NT2/D1 (cell line): ENCODE data around the gene SRGAP1.

ENCODE experiments used
- DNase-seq: peaks from one replicate; pipeline ENCODE4 v3.0.0-alpha.2; 2011; ENCODE audit warnings: low read depth, low spot score
- H3K27me3 ChIP-seq: 2 replicates; pipeline ENCODE4 v1.6.0; 2011; ENCODE audit warnings: mild to moderate bottlenecking; ENCODE audit not compliant: insufficient read length, insufficient read depth
- H3K36me3 ChIP-seq: 2 replicates; pipeline ENCODE4 v1.6.1; 2011; ENCODE audit warnings: mild to moderate bottlenecking, low read length, mixed read lengths; ENCODE audit not compliant: insufficient read depth, insufficient read length
- H3K4me1 ChIP-seq: 2 replicates; pipeline ENCODE4 v1.5.1; 2011; ENCODE audit not compliant: insufficient read depth, insufficient read length
- H3K4me3 ChIP-seq: 2 replicates; pipeline ENCODE4 v1.5.1; 2011; ENCODE audit warnings: low read depth; ENCODE audit not compliant: insufficient read length
- H3K9ac ChIP-seq: 2 replicates; pipeline ENCODE4 v1.6.0; 2011; ENCODE audit warnings: low read depth; ENCODE audit not compliant: insufficient read length
- H3K9me3 ChIP-seq: 2 replicates; pipeline ENCODE4 v1.5.1; 2011; ENCODE audit warnings: mild to moderate bottlenecking, low read length; ENCODE audit not compliant: insufficient read depth
- SUZ12 ChIP-seq: IDR thresholded peaks from 2 replicates; pipeline ENCODE4 v1.6.1; 2011; ENCODE audit not compliant: insufficient read length, insufficient read depth; ENCODE audit errors: extremely low read depth
- YY1 ChIP-seq: IDR thresholded peaks from 2 replicates; pipeline ENCODE4 v1.6.1; 2011; ENCODE audit not compliant: insufficient read length, insufficient read depth
- ZNF274 ChIP-seq: IDR thresholded peaks from 2 replicates; pipeline ENCODE4 v1.6.1; 2011; ENCODE audit warnings: mild to moderate bottlenecking, low read depth, low read length

Gene SRGAP1

DNA sequence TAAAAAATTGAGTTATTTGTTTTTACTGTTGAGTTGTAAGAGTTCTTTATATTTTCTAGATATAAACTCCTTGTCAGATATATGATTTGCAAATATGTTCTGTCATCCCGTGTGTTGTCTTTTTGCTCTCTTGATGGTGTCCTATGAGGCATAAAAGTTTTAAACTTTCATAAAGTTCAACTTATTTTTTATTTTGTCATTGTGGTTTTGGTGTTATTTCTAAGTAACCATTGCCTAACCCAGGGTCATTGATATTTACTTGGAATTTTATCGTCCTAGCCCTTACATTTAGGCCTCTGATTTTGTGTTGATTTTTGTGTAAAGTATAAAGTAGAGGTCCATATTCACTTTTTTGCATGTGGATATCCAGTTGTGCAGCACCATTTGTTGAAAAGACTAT is 63.1 kb downstream of the SRGAP1 start:
- H3K36me3 ChIP-seq = no peaks in the 10 kb centered on the region

DNA sequence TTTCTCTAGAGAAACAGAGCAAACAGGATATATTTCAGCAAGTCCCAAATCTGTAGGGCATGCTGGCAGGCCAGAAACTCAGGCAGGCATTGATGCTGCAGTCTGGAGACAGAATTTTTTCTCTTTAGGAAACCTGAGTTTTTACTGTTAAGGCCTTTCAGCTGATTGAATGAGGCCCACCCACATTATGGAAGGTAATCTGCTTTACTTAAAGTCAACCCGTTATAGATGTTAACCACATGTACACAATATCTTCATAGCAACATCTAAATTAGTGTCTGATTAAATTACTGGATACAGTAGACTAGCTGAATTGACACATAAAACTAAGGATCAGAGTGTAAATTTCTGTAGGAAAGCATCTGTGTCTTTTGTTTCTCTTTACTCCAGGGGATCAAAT is 65.2 kb downstream of the SRGAP1 start:
- Histone ChIP-seq H3K9me3 (no peaks in the 10 kb centered on the region), H3K36me3 (no peaks in the 10 kb centered on the region), H3K4me1 (no peaks in the 10 kb centered on the region), H3K9ac (no peak overlapping the region), H3K27me3 (no peaks in the 10 kb centered on the region), H3K4me3 (no peak overlapping the region)
- DNase-seq = no peak
- no peak for TF ChIP-seq YY1
- no peak for TF ChIP-seq SUZ12
- TF ChIP-seq ZNF274 = no peak

More for the DNA sequence above, 63.1 kb downstream of the SRGAP1 start:
- no peak for TF ChIP-seq ZNF274
- TF ChIP-seq YY1 = no peak
- Histone ChIP-seq H3K9me3 (no peaks in the 10 kb centered on the region), H3K4me1 (no peaks in the 10 kb centered on the region), H3K27me3 (no peaks in the 10 kb centered on the region), H3K4me3 (no peak overlapping the region), H3K9ac (no peak overlapping the region)
- no peak for DNase-seq

DNA sequence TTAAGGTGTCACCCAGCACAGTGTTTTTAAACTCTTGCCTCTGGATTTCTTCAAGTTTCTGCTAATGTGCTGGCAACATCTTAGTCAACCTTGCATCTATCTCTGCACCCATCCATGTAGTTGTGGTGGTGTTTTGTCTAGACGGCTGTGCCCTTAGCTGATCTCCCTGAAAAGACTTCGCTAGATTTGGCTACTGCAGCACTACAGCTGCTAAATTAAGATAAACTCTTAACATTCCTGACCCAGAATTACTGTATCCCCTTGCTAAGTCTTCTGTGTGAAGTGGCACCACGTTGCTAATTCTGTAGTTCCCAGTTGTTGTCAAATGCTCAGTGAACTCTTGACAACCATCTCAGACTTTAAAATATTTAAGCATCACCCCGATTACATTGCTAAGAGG is 66.8 kb downstream of the SRGAP1 start:
- TF ChIP-seq YY1 (no peak), ZNF274 (no peak)
- Histone ChIP-seq H3K9me3 (no peaks in the 10 kb centered on the region), H3K4me1 (no peaks in the 10 kb centered on the region), H3K36me3 (no peaks in the 10 kb centered on the region), H3K9ac (no peak overlapping the region), H3K27me3 (no peaks in the 10 kb centered on the region), H3K4me3 (no peak overlapping the region)
- no peak for DNase-seq

DNA sequence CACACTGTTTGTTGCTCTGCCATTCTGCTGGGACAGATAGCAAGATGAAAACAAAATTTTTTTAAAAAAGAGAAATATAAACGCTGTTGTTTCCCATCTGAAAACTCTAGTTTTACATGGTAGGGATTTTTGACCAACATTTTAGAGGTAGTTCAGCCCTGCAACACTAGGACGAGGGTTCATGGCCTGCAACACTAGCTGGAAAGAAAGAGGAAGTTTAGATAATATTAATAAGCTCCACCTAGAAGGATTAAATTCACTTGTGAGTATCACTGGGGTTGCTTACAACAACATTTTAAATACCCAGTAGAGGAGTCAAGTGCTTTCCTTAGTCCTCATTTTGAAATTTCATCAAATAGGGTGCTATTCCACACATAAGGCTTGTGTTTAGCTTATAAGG is 68.2 kb downstream of the SRGAP1 start:
- Histone ChIP-seq H3K4me1 (no peaks in the 10 kb centered on the region), H3K9ac (no peak overlapping the region), H3K27me3 (no peaks in the 10 kb centered on the region), H3K36me3 (no peaks in the 10 kb centered on the region), H3K4me3 (no peak overlapping the region), H3K9me3 (no peaks in the 10 kb centered on the region)
- no peak for DNase-seq
- TF ChIP-seq ZNF274 (no peak), SUZ12 (no peak), YY1 (no peak)

DNA sequence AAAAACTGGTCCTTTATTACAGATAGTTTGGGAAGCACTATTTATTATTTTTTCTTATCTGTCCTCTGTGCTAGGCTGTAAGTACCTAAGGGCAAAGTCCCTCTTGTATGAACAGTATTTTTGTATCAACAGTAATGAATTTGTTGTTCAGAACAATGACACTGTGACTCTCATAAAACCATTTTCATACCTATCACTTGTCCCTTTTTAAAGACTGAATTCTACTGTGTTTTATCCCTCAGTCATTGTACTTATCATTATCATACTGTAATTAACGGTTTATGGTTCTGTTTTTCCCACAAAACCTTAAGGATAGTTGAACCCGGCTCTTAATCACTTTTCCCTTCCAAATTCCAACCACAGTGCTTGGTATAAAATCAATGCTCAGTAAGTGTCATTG is 69.4 kb downstream of the SRGAP1 start:
- H3K9me3 ChIP-seq = no peaks in the 10 kb centered on the region
- H3K4me3 ChIP-seq = no peak overlapping the region
- H3K4me1 ChIP-seq = no peaks in the 10 kb centered on the region
- H3K27me3 ChIP-seq = no peaks in the 10 kb centered on the region
- no peak for DNase-seq
- no peaks in the 10 kb centered on the region for H3K36me3 ChIP-seq
- H3K9ac ChIP-seq = no peak overlapping the region
- no peak for TF ChIP-seq YY1

DNA sequence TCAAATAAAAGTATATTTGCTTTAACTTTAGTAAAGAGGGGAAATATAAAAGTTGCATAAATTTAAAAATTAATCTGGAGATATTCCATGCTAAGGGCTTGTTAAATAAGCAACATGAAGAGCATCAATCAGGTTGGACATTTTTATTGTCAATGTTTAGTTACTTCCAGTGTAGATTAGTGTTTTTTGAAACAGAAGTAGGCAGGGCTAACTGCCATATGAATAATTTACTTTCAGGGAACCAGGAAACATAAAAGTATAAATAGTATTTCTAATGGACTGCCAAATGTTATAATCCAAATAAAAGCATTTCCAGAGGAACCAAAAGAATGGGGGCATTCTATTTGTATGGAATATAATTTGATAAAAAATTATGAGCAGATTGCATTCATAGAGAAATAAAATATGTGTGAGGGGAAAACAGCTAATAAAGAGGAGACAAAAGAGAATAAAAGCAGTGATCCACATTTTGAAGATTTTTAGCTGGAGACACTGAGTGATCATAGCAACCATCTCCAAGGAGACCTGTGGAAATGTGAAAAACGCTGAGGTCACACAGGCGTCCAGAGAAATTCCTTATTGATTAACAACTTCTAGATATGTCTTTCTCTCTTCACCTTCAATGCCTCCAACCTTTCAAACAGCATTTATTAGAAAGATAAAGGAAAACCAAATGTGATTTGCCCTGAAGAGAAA is 70.8 kb downstream of the SRGAP1 start:
- no peaks in the 10 kb centered on the region for H3K36me3 ChIP-seq
- no peaks in the 10 kb centered on the region for H3K27me3 ChIP-seq
- DNase-seq = no peak
- H3K9me3 ChIP-seq = no peaks in the 10 kb centered on the region
- no peaks in the 10 kb centered on the region for H3K4me1 ChIP-seq
- H3K9ac ChIP-seq = no peak overlapping the region
- no peak for TF ChIP-seq YY1
- TF ChIP-seq ZNF274 = no peak
- no peak for TF ChIP-seq SUZ12
- no peak overlapping the region for H3K4me3 ChIP-seq

DNA sequence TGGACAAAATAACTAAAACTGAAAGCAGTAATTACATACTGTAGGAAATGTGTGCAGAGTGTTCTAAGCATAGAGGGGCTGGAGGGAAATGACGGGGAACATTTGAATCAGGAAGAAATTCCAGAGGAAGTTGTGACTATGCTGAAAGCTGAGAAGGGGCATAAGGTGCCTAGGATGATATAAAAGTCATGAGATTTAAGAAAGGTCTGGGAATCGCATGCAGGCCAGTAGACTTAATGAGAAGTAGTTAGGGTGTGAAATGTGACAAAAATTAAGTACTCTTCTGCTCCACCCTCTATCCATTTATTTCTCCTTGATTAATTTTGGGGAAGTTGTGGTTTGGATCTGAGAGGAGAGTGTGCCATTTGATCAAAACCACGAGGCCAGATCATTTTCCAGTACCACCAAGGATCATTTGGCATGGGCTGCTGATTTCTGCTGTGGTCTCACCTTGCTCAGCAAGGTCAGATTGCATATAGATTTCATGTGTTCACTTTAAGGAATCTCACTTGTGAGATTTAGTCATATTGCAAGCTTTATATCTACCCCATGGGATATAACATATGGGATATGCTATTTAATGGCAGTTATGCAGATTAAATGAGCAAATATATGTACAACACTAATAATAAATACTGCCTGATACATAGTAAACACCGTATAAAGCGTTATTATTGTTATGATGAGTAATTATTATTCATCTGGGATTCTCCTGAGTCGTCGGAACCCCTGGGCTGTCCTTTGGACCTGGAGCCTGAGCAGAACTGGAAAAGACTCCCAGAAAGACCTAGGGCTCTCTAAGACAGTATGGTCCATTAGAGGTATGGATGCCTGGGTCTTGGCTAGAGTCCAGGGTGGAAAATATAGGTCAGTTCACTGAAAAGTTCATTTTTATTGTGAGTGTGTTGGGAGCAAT is 72.3 kb downstream of the SRGAP1 start:
- no peaks in the 10 kb centered on the region for H3K36me3 ChIP-seq
- TF ChIP-seq ZNF274 (no peak), YY1 (no peak), SUZ12 (no peak)
- no peaks in the 10 kb centered on the region for H3K4me1 ChIP-seq
- no peak overlapping the region for H3K4me3 ChIP-seq
- H3K9me3 ChIP-seq = no peaks in the 10 kb centered on the region
- no peaks in the 10 kb centered on the region for H3K27me3 ChIP-seq
- no peak overlapping the region for H3K9ac ChIP-seq
- no peak for DNase-seq
